Effector memory CD4-positive, alpha-beta T cell (primary cell): ENCODE measurements around the gene SBF1.
A peak's percentile ranks its signal among the peaks of the same experiment; 100 is the strongest.

Experiments used
- DNase-seq, 3 donors: peaks; one replicate each; pipeline ENCODE4 v3.0.0-alpha.2; 2020
- H3K27ac ChIP-seq: 2 replicates; pipeline ENCODE4 v1.7.0; 2013; ENCODE audit warnings: mild to moderate bottlenecking, low read length, moderate library complexity; ENCODE audit not compliant: insufficient read depth, poor library complexity, severe bottlenecking
- H3K27me3 ChIP-seq: replicated peaks from 2 replicates; pipeline ENCODE4 v1.7.0; 2013; ENCODE audit warnings: mild to moderate bottlenecking, low read length; ENCODE audit not compliant: insufficient read depth, control insufficient read depth, poor library complexity, severe bottlenecking
- H3K36me3 ChIP-seq: 2 replicates; pipeline ENCODE4 v1.7.0; 2013; ENCODE audit warnings: mild to moderate bottlenecking, low read length, moderate library complexity; ENCODE audit not compliant: control insufficient read depth, insufficient read depth
- H3K4me1 ChIP-seq: 2 replicates; pipeline ENCODE4 v1.7.0; 2013; ENCODE audit warnings: low read length, mild to moderate bottlenecking; ENCODE audit not compliant: control insufficient read depth, insufficient read depth, poor library complexity, severe bottlenecking
- H3K4me3 ChIP-seq: 2 replicates; pipeline ENCODE4 v1.7.0; 2013; ENCODE audit warnings: low read length, low read depth, mild to moderate bottlenecking; ENCODE audit not compliant: insufficient read depth, poor library complexity, severe bottlenecking
- H3K9me3 ChIP-seq: 2 replicates; pipeline ENCODE4 v1.7.0; 2013; ENCODE audit warnings: mild to moderate bottlenecking, low read length, moderate library complexity; ENCODE audit not compliant: control insufficient read depth

Gene SBF1

DNA sequence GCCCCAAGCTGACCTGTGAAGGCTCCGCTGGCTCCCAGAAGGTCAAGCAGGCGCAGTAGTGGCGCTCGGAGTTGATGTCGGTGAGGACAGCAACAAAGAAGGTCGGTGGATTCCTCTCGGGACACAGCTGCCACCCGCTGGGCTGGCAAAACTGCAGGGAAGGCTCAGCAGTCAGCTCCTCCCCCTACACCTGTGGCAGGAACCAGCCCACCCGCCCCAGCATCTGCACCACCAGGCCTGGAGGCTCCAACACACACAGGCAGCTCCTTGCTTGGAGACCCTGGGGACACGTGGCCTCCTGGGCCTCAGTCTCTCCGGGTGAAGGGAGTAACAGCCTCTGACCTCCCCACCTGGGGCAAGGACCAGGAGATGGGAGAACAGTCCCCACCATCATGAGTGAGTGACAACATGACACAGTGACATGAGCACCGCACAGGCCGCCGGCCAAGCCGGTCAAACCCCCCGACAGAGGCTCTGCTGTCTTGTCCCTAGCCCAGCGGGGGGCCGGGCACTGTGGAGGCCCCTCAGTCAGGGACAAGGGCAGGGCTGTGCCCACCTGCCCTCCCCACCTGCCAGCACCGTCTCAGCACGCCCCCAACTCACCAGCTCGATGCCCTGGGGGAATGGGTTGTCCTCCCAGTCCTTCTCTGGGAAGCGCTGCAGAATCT is 6.9 kb downstream of the SBF1 start:
- peaks cover 53% of the 10 kb centered on the region for H3K36me3 ChIP-seq
- H3K9me3 ChIP-seq: no peaks in the 10 kb centered on the region
- peak overlapping the region; percentile 76 for H3K27ac ChIP-seq
- peaks cover 45% of the 10 kb centered on the region for H3K4me1 ChIP-seq
- no peak overlapping the region for H3K4me3 ChIP-seq
- no peak for DNase-seq
- H3K27me3 ChIP-seq: no peaks in the 10 kb centered on the region

DNA sequence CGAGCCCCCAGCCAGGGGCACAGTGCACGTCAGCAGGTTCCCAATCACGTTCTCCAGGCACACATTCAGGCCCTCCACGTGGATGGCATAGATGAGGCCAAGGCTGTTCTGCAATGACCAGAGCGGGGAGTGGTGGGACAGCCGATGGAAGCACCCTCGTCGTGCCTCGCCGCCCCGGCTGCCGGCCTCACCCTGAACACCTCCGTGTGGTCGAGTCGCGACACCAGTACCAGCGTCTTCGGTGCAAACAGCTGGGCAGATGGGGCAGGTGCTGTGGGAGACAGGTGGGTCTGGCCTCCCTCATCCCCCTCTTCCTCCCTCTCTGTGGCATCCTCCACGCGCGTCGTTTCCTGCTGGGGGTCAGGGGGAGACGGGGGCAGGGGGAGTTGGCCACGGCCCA is 7.5 kb downstream of the SBF1 start:
- Histone ChIP-seq H3K27ac (no peak overlapping the region), H3K27me3 (no peaks in the 10 kb centered on the region)

GRCh38 chr22:50465066-50465930 is 9.5 kb downstream of the SBF1 start:
- Histone ChIP-seq H3K27ac (no peak overlapping the region), H3K9me3 (no peaks in the 10 kb centered on the region), H3K4me1 (peaks cover 19% of the 10 kb centered on the region), H3K27me3 (no peaks in the 10 kb centered on the region), H3K36me3 (peaks cover 79% of the 10 kb centered on the region), H3K4me3 (no peak overlapping the region)
- DNase-seq: no peak

More for the DNA sequence above, 7.5 kb downstream of the SBF1 start:
- peaks cover 59% of the 10 kb centered on the region for H3K36me3 ChIP-seq
- no peaks in the 10 kb centered on the region for H3K9me3 ChIP-seq
- DNase-seq: no peak
- H3K4me3 ChIP-seq: no peak overlapping the region
- H3K4me1 ChIP-seq: peaks cover 40% of the 10 kb centered on the region

GRCh38 chr22:50464451-50464850 is 10.4 kb downstream of the SBF1 start:
- no peaks in the 10 kb centered on the region for H3K27me3 ChIP-seq
- no peak overlapping the region for H3K4me3 ChIP-seq
- peaks cover 14% of the 10 kb centered on the region for H3K4me1 ChIP-seq
- no peak overlapping the region for H3K27ac ChIP-seq
- peaks cover 88% of the 10 kb centered on the region for H3K36me3 ChIP-seq
- no peak for DNase-seq
- H3K9me3 ChIP-seq: no peaks in the 10 kb centered on the region

- Histone ChIP-seq H3K27ac (no peak overlapping the region), H3K9me3 (no peaks in the 10 kb centered on the region), H3K36me3 (peaks cover 98% of the 10 kb centered on the region), H3K4me1 (peaks cover 3% of the 10 kb centered on the region), H3K27me3 (no peaks in the 10 kb centered on the region), H3K4me3 (no peak overlapping the region)
- no peak for DNase-seq
These were observed 11.5 kb downstream of the SBF1 start for GRCh38 chr22:50463188-50463900.

DNA sequence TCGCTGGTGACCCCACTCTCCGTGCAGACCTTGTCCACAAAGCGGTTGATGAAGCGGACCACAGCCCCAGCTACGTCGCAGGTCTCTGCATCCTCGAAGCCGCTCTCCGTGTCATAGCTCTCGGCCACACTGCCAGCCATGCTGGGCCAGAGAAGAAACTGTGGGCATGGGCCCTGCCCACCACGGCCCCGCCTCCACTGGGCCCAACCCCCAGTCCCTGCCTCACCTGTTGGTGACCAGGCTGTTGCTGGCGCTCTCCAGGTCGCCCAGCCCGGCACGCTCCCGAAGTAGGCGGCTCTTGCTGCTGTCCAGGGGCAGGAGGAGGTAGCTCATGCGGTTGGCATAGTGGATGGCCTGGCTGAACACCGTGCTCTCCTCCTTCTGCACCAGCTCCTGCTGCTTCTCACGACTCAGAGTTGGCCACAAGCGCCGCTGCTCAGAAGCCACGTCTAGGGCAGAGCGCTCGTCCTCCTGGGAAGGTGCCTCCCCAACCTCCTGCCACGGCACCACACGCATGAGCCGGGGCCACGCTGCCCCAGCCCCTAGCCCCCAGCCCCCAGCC is 12.8 kb downstream of the SBF1 start:
- H3K9me3 ChIP-seq: no peaks in the 10 kb centered on the region
- no peak for DNase-seq
- H3K4me1 ChIP-seq: no peaks in the 10 kb centered on the region
- H3K27ac ChIP-seq: no peak overlapping the region
- H3K27me3 ChIP-seq: no peaks in the 10 kb centered on the region
- no peak overlapping the region for H3K4me3 ChIP-seq
- H3K36me3 ChIP-seq: peaks cover 99% of the 10 kb centered on the region

- Histone ChIP-seq H3K9me3 (no peaks in the 10 kb centered on the region), H3K4me1 (no peaks in the 10 kb centered on the region), H3K27ac (no peak overlapping the region), H3K36me3 (peaks cover 99% of the 10 kb centered on the region), H3K4me3 (no peak overlapping the region), H3K27me3 (no peaks in the 10 kb centered on the region)
- DNase-seq: no peak
These were observed 13.3 kb downstream of the SBF1 start for GRCh38 chr22:50461536-50461935.

GRCh38 chr22:50460938-50461337 is 13.9 kb downstream of the SBF1 start:
- Histone ChIP-seq H3K27me3 (no peaks in the 10 kb centered on the region), H3K9me3 (no peaks in the 10 kb centered on the region), H3K4me1 (no peaks in the 10 kb centered on the region), H3K27ac (no peak overlapping the region), H3K36me3 (peaks cover 97% of the 10 kb centered on the region), H3K4me3 (no peak overlapping the region)
- DNase-seq: no peak

DNA sequence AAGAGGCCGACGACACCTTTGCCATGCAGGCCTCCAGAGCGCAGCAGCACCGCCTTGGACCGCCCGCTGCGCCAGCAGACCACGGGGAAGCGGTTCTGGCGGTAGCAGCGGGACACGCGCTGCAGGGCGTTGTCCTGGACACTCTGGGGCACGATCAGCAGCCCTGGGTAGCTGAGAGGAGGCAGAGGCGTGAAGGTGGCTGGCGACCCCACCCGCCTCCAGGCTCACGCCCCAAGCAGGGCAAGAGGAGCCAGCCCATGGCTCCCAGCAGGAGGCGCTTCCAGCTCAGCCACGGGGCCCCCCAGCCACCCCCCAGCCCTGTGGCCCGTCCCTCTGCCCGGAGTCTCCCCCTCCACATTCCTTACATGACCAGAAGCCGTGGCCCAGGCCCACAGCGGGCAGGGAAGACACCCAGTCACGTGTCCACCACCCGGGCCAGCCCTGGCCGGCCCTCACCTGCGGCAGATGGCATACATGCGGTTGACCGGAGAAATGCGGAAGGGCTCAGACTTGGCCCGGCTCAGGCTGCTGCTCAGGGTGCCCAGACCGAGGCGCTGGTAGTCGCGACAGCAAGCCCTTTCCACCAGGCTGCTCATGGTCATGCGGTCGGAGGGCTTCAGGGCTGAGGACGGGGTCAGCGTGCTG is 15.2 kb downstream of the SBF1 start:
- no peaks in the 10 kb centered on the region for H3K27me3 ChIP-seq
- no peak overlapping the region for H3K27ac ChIP-seq
- H3K36me3 ChIP-seq: peaks cover 97% of the 10 kb centered on the region
- no peak overlapping the region for H3K4me3 ChIP-seq
- H3K4me1 ChIP-seq: no peaks in the 10 kb centered on the region
- DNase-seq: no peak
- H3K9me3 ChIP-seq: no peaks in the 10 kb centered on the region
